GM21447 (cell line): ENCODE measurements around the gene MICAL2.
A peak's percentile ranks its signal among the peaks of the same experiment; 100 is the strongest.

Source experiments
- ATAC-seq: cut with Tn5 transposase; IDR thresholded peaks from one replicate; pipeline ENCODE4 v1.9.1; 2021; ENCODE audit not compliant: unreplicated experiment

The MICAL2 gene

DNA sequence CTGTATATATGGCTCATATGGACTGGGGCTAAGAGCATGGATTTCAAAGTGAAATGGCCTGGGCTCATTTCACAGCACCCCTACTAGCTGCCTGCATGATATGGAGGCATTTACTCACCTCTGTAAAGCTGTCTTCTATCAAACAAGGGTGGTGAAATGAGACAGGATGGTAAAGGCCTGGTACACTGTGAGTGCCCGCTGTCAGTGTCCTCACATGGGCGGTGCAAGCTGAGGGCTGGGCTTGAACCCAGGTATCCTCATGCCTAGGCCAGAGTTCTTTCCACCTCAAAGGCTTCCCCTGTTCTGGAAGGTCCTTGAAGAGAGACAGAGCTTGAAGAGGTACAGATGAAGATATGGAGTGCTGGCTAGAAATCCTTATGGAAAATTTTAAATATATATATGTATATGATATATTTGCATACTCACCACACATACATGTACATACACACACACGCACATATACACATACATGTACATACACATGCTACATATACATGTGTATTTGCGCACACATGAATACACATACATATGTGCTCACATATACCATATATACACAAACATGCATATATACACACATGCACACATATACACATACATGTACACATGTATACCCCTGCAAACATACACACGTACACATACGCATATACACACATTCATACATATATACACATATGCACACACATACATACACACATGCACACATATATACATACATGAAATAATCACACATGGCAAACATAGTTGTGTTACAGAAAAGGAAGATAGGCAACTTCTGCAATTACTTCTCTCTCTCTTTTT, 44.7 kb downstream of the MICAL2 start:
- ATAC-seq = no peak

DNA sequence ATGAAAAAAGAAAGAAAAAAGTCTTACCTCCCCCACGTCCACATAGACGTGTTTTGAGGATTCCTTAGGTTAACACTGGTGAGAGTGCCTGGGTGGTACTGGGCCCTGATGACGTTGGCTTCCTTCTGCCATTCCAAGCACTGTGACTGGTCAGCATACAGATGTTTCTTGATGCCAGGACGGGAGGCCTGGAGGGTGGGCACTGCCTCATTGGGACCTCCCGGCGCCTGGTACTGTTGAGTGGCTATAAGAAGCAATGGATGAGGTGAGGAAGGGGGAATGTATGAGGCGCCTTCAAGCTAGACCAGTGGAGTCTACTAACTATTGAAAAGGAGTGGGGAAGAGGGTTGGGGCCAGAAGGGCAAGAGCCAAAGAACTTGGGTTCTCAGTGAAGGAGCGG, 45.3 kb downstream of the MICAL2 start:
- ATAC-seq = no peak

DNA sequence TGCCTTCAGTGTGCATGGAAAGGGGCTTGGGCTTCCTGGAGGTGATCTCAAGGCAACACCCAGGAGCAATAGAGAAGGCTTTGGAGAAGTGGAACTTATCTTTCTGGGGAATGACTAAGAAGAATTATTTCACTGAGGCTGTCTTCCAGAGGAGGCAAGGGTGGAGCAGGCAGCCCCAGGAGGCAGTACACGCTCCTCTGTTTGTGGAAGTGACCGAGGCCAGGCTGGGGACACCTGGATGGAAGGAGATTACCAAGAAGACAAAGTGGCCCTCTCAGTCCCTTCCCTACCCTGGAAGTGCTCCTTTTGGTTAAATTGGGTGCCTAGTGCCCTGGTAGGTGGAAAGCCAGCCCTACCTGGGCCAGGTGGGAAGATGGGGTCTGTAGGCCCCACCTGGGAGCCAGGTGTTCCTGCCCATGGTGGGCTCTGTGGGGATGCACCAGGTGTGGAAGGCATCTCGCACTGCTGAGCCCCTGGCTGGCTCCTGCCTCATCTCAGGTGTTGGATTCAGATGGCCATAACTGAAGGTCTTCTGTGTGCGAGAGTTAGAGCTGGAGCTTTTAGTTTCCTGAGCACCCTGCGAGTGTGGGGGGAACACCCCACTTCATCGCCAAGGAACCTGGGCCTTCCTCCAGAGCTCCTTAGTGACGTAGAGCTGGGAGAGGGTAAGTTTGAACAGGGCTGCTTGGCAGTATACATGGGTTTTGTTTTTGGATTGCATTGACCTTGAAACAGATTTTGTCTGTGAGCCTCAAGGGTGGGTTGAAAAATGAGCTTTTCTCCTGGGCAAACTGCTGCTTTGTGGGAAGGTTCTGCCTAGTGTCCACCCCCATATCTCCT, 46.1 kb downstream of the MICAL2 start:
- ATAC-seq = no peak

DNA sequence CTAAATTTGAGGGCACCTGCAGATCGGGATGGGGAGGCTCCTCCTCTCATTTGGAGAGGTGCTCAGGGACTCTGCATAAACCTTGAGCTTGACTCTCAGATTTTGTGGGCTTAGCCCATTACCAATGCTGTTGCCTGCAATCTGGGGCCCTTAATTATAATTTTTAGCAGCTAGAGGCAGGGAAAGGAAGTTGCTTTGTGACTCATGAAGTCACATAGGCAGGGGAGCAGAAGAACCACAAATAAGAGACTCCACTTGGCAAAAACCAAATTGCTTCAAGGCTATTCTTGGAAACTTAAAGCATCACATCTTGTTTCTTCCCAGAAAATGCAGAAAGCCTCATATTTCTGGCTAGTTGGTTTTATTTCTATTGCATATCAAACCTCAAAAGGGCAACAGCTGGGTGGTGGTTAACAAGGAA, 46.9 kb downstream of the MICAL2 start:
- no peak for ATAC-seq

DNA sequence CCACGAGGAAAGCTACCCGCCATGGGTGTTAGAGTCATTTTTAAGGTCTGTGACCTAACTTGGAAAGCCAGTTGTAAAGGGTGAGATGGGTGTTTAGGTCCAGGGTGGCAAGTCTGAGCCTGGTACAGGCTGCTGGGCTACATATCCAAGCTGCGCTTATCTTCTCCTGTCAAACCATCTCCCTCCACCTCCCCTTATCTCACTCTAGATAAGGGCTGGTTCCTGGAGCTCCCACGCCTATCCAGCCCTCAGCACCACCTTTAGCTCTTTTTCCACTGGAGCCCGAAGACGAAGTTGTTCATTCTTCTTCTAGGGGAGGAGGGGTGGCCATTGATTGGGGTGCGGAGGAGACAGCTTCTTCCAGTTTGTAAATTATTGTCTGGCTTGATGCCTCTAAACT, 48.5 kb downstream of the MICAL2 start:
- ATAC-seq = no peak

DNA sequence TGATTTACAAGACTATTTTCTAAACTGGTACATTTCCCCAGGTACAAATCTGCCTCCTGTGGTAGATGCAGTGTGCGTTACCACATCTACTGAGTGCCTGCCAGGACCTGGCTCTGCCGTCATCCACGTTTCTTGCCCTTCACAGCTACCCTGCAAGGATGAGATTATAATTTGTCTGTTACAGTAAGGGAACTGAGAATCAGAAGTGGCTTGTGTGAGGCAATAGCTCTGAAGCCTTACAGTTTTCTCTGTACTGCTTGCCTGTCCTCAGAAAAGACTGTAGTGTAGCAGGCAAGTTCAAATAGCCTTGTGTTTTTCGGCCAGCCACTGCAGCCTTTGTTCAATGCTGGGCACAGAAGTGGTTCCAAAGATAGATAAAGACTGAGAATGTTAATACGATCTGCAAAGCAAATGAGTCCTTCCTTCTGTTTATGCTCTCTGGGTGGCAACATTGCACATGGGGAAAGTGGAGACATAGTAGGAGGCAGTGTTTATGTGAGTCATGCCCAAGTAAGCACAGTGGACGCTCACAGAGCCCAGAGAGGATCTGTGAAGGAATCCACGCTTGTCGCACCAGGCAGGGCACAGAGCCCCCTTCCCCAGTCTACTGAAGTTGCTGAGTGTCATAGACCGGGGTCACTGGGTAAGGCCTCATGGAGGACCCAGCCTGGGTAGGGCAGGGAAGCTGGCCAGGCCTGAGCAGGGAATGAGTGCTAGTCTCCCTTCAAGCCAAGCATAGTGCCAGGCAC, 49.1 kb downstream of the MICAL2 start:
- no peak for ATAC-seq

DNA sequence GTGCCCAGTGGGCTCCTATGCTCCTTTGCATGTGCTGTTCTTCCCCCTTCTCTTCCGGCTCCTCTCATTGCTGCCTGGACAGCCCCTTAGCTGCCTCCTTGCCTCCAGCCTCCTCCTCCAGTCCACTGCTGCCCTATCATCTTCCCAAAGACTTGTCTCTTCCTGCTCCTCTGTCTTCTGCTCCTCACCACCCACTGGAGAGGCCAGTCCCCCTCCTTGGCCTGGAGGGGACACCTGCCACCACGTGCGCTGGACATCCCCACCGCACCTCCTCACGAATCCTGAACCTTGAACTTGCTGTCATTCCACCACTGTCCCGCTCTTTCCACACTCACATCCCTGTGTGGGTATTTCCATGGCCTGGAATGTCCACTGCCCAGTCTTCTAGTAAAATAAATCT, 49.8 kb downstream of the MICAL2 start:
- ATAC-seq = no peak

DNA sequence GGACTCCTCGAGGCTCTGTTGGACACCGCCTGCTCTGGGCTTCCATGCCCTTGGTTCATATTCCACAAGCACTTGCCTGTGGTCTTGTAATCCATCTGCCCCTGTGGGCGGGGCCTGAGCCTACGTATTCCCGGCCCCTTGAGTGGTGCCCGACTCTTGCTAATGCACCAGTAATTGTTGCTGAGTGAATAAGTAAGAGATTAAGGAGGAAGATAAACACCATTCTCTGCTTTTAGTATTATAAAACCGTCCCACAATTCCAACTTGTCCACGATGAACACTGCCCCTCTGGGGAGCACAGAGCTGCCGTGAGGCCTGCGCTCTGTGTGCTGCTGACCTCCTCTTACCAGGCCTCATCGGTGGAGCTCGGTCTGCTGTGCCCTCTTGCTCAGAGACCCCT, 50.3 kb downstream of the MICAL2 start:
- ATAC-seq = no peak

DNA sequence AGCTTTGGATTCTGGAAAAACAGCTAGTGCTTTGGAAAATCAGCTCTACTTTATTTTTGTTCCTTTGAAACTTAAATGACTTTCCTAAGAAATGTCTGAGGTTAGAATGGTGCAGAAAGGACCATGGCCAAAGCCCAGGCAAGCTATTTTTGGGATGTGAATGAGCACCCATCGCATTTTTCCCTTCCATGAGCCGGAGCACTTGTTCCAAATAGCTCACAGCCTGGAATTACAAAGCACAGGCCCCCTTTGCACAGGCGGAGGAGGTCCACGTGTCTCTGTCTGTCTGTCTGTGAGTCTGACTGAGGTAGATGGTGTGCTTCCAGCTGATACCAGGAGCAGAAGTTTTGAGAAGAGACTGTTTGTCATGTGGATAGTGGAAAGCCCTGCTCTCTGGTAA, 50.7 kb downstream of the MICAL2 start:
- ATAC-seq = no peak

DNA sequence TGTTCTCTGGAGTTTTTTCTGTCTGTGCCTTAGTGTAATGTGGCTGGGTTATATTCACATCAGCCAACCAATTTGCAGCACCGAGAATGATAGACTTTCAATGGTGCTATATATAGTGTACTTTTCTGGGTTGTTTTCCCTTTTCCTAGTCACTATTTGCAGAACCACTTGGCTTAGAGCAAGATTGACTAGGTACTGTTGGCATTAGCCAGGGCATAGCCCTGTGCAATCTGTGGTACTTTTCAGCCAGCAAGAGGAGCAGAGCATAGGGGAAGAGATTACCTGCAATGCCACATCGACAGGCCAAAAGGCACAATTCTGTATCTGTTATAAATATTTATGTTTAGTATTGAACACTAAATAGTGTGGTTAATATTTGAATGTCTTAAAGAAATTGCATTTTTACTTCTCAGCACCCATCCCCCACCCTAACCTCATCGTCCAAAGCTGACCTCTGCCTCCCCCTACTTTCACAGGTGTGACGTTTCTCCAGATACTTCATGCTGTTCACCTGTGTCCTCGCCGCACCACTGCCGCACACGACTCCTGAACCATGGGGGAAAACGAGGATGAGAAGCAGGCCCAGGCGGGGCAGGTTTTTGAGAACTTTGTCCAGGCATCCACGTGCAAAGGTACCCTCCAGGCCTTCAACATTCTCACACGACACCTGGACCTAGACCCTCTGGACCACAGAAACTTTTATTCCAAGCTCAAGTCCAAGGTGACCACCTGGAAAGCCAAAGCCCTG, 51.4 kb downstream of the MICAL2 start:
- ATAC-seq = no peak

DNA sequence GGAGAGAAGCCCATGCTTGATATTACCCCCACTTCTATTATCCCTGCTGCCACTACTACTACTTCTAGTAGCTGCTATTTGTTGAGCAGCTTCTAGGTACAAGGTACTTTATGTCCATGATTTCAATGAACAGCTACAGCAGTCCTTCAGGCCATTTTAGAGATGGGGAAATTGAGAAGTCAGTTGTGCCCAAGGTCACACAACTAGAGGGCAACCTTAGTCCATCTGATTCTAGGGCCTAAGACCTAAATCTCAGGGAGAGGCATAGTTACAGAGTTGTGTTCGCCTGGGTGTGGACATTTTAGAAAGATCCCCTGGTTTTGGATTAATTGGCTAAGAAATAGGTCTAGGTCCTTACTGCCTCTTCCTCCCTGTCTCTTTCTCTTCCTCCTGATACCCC, 52.3 kb downstream of the MICAL2 start:
- no peak for ATAC-seq

DNA sequence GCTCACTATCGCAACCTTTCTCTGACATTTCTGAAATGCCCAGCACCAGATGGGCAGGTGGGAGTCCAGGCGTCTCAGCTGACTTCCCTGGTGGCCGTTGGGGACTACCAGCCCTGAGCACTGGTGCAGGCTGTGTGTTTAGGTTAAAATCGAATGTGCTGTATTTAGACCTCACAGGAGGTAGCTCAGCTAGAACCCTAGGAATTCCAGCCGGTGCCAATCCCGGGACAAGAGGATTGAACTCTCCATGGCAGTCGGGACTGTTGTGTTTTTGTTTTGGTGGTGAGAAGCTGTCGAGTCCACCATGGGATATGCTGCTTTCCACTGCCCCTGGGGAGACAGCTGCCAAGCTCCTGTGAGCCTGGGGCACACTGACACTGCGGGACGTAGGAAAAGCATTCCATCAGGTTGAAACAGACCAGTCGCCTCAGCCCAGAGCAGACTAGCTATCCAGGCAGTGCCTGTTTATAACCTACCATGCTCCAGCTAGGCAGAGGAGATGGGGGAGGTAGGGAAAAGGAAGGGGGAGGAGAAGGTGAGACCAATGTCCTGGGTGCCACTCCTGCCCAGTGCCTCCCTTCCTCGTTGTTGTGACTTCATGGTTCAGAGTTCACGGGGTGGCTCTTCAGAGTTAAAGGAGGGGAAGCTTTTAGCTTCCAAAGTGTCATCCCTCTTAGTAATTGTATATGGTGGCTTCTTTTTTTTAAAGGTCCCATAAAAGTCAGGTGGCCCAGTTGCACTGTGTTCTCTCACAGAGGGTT, 53.0 kb downstream of the MICAL2 start:
- no peak for ATAC-seq

DNA sequence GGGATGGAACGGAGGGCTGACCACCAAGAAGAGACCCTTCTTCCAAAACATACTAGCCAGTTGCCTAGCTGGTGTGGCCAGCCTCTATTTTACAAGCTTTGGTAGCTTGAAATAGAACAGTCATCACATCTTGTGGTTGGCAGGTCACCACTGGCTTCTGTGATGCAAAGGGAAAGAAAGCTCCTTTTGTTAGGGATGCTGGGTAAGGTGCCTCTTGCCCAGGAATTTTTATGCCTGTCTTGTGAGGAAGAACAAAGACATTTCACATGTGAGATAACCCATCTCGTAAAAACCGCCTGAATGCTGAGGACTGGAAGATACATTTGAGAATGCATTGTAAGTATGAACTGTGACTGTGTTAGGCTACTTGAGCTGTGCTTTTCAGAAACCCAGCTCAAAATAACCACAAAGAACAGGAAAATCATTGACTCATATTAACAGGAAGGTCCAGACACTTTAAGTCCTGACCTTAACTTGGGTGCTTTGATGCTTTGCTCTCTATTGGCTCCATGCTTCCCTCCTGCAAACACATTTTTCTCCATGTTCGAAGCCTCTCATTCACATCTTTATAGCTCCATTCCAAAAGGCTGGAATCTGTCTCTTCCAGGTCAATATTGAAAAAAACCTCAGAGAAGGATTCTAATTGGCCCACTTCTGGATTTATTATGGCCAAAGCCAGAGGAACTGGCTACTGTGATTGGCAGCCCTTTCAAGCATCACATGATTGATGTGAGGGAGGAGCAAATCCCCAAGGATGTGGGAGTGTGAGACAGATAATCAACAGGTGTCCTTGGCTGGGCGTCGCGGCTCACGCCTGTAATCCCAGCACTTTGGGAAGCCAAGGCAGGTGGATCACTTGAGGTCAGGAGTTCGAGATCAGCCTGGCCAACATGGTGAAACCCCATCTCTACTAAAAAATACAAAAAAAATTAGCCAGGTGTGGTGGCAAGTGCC, 53.9 kb downstream of the MICAL2 start:
- ATAC-seq = peak; percentile 44

DNA sequence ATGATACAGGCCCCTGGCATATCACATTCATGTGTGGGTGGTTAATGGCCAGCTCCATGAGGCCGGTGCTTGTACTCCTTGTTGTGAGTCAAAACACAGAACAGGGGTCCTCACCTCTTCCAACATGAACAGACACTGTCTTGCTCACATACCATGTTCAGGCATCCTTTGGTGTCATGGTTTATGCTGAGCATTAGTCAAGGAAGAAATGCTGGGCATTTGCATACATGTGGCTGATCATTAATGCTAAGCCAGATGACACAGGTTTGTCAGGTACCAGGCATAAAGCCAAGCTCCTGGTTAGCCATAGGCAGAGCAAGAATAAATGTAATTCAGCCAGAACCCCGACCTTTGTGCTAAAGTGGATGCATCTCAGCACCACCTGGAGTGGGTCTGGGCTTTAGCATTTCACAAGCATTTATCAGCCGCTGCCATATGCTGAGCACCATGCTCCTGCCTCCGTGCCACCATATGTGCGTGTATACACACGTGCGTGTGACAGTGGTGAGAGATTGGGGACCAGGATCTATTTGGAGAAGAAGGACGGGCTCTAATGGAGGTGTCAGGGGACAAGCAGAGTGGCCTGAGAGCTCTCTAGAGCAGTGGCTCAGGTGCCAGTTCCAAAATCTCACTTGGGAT, 55.0 kb downstream of the MICAL2 start:
- peak; percentile 39 for ATAC-seq

DNA sequence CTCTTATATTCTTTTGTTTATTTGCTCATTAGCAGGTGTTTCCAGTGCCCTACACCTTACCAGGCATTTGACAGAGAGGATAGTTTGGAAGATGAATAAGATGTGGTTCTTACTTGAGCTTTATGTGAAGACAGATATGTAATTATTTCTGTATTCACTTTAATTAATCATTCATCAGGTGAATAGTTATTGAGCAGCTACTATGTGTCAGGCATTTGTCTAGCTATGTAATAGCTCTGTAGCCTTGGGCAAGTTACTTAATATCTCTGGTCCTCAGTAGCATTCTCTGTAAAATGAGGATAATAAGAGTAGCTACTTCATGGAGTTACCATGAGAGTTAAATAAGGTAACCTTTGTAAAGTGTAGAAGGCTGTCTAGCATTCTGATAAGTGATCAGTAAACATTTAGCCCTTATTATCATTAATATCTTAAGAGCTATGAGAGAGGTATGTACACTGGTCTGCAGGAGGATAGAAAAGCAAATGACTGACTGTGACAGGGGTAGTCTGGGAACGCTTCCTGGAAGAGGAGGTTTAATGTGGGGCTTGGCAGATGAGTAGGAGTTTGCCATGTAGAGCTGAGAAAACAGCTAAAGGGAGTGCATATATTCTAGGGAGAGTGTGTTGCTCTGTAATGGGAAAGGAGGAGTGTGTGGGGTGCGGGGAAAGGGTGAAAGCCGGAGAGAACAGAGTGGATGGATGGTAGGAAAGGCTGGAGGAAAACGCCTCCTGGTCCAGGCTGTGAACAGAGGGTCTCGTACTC, 56.1 kb downstream of the MICAL2 start:
- no peak for ATAC-seq

DNA sequence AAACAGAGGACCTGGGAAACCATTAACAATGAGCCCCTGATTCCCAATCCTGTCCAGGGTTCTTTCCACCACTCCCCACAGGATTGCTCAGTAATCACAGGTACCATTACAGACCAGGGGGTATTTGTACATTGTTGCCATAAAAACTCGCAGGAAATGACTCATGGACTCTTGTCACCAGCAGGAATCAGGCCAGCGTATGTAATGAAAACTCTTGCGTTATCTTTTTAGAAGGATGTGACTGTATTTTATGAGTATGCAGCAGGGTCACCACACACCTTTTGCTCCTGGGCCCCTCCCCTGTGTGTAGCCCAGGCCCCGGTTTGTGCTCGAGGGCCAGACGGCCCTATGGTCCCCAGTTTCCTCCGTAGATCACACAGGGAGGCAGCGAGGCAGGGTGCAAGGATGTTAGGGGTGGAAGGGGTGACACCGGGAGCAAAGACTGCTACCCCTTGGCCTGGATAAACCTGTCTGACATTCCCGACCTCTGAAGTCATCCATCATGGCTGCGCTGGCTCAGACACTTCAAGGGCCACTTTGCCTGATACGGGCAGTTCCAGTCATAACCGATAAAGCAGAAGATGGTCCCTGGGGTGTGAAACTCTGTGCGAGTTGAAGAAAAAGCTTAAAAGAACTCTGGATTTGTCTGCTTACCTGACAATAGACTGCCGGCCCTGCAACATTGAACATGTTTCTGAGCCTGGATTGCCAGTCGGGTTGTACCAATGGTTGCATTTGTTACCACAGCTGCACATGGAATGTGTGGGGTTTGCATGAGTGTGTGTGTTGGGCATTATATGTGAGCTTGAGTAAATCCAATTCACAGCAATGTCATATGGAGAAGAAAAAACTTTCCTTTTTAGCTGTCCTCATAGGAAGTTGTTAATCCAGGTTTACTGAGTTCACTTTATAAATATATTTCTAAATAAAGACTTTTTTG, 56.9 kb downstream of the MICAL2 start:
- ATAC-seq = no peak

DNA sequence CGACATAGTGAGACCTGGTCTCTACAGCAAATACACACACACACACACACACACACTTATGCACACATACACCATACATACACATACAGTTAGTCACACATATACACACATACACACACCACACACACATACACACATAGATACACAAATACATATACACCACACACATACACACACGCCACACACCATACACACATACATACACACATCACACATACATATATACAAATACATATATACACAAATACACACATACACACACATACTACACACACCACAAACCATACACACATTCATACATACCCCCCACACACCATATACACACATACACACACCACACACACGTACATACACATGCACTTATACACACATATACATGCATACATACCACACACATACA, 57.7 kb downstream of the MICAL2 start:
- no peak for ATAC-seq
